HEK293 (cell line): ENCODE data around the gene MITD1.

Experiments
- KLF16 ChIP-seq: fragments of 450-650 bp; formaldehyde crosslinking; IDR thresholded peaks from 2 replicates; pipeline ENCODE4 v1.5.1; 2017; ENCODE audit warnings: missing biosample characterization, missing genetic modification characterization
- KLF8 ChIP-seq: fragments of 450-650 bp; formaldehyde crosslinking; IDR thresholded peaks from 2 replicates; pipeline ENCODE4 v1.5.1; 2016; ENCODE audit warnings: missing biosample characterization, missing genetic modification characterization
- PATZ1 ChIP-seq: fragments of 450-650 bp; formaldehyde crosslinking; IDR thresholded peaks from 2 replicates; pipeline ENCODE4 v1.5.1; 2016; ENCODE audit warnings: missing biosample characterization, missing genetic modification characterization
- REPIN1 ChIP-seq: fragments of 450-650 bp; formaldehyde crosslinking; IDR thresholded peaks from 2 replicates; pipeline ENCODE4 v1.5.1; 2017; ENCODE audit warnings: missing biosample characterization, missing genetic modification characterization, low read depth
- ZBTB17 ChIP-seq: fragments of 450-650 bp; formaldehyde crosslinking; IDR thresholded peaks from 2 replicates; pipeline ENCODE4 v1.5.1; 2016; ENCODE audit warnings: missing biosample characterization, missing genetic modification characterization
- ZBTB20 ChIP-seq: fragments of 450-650 bp; formaldehyde crosslinking; IDR thresholded peaks from 2 replicates; pipeline ENCODE4 v1.5.1; 2016; ENCODE audit warnings: missing biosample characterization, missing genetic modification characterization
- ZFP69B ChIP-seq: fragments of 450-650 bp; formaldehyde crosslinking; IDR thresholded peaks from 2 replicates; pipeline ENCODE4 v1.5.1; 2016; ENCODE audit warnings: missing biosample characterization, missing genetic modification characterization
- ZIC2 ChIP-seq: fragments of 450-650 bp; formaldehyde crosslinking; IDR thresholded peaks from 2 replicates; pipeline ENCODE4 v1.5.1; 2016; ENCODE audit warnings: missing biosample characterization, missing genetic modification characterization
- ZNF335 ChIP-seq: fragments of 450-650 bp; formaldehyde crosslinking; conservative IDR thresholded peaks from 2 replicates; pipeline ENCODE4 v1.5.1; 2016; ENCODE audit warnings: missing biosample characterization, missing genetic modification characterization
- ZNF341 ChIP-seq: fragments of 450-650 bp; formaldehyde crosslinking; IDR thresholded peaks from 2 replicates; pipeline ENCODE4; 2016; ENCODE audit warnings: low read depth, missing biosample characterization, missing genetic modification characterization
- ZNF398 ChIP-seq: fragments of 450-650 bp; formaldehyde crosslinking; IDR thresholded peaks from 2 replicates; pipeline ENCODE4 v1.5.1; 2017; ENCODE audit warnings: missing biosample characterization, missing genetic modification characterization
- ZNF624 ChIP-seq: fragments of 450-650 bp; formaldehyde crosslinking; IDR thresholded peaks from 2 replicates; pipeline ENCODE4 v1.5.1; 2017; ENCODE audit warnings: missing biosample characterization, missing genetic modification characterization
- ZNF626 ChIP-seq: fragments of 450-650 bp; sonication (Bioruptor Pico); formaldehyde crosslinking; IDR thresholded peaks from 2 replicates; pipeline ENCODE4 v1.5.1; 2018; ENCODE audit warnings: missing biosample characterization, missing genetic modification characterization, inconsistent platforms
- ZNF707 ChIP-seq: fragments of 450-650 bp; formaldehyde crosslinking; IDR thresholded peaks from 2 replicates; pipeline ENCODE4 v1.5.1; 2016; ENCODE audit warnings: missing biosample characterization, missing genetic modification characterization
- TF ChIP-seq, protein P1 (sequence below): fragments of 450-650 bp; formaldehyde crosslinking; IDR thresholded peaks from 2 replicates; pipeline ENCODE4 v1.5.1; 2016; ENCODE audit warnings: missing biosample characterization, missing genetic modification characterization
- TF ChIP-seq, protein P2 (sequence below): fragments of 450-650 bp; formaldehyde crosslinking; optimal IDR thresholded peaks from 2 replicates; pipeline ENCODE3; 2016; ENCODE audit warnings: missing biosample characterization, mild to moderate bottlenecking, missing genetic modification characterization
- TF ChIP-seq, protein P3 (sequence below): fragments of 450-650 bp; formaldehyde crosslinking; IDR thresholded peaks from 2 replicates; pipeline ENCODE4 v1.5.1; 2016; ENCODE audit warnings: missing biosample characterization, missing genetic modification characterization
- TF ChIP-seq, protein P4 (sequence below): fragments of 450-650 bp; formaldehyde crosslinking; IDR thresholded peaks from 2 replicates; pipeline ENCODE4 v1.5.1; 2016; ENCODE audit warnings: missing biosample characterization, missing genetic modification characterization

Gene MITD1

GRCh38 chr2:99141110-99142108 is 39.4 kb downstream of the MITD1 start, which contains the start of gene C2orf15 (continued):
- no peak for TF ChIP-seq ZNF624 (tag by site-specific recombination)
- TF ChIP-seq REPIN1 (tag by site-specific recombination) = no peak
- TF ChIP-seq, protein P1, sequence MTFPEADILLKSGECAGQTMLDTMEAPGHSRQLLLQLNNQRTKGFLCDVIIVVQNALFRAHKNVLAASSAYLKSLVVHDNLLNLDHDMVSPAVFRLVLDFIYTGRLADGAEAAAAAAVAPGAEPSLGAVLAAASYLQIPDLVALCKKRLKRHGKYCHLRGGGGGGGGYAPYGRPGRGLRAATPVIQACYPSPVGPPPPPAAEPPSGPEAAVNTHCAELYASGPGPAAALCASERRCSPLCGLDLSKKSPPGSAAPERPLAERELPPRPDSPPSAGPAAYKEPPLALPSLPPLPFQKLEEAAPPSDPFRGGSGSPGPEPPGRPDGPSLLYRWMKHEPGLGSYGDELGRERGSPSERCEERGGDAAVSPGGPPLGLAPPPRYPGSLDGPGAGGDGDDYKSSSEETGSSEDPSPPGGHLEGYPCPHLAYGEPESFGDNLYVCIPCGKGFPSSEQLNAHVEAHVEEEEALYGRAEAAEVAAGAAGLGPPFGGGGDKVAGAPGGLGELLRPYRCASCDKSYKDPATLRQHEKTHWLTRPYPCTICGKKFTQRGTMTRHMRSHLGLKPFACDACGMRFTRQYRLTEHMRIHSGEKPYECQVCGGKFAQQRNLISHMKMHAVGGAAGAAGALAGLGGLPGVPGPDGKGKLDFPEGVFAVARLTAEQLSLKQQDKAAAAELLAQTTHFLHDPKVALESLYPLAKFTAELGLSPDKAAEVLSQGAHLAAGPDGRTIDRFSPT (tag by site-specific recombination) = peak; percentile 91
- no peak for TF ChIP-seq ZNF626 (tag by site-specific recombination)
- peak; percentile 73 for TF ChIP-seq ZNF341
- peak; percentile 98 for TF ChIP-seq PATZ1 (tag by site-specific recombination)
- peak; percentile 88 for TF ChIP-seq KLF8
- TF ChIP-seq, protein P2, sequence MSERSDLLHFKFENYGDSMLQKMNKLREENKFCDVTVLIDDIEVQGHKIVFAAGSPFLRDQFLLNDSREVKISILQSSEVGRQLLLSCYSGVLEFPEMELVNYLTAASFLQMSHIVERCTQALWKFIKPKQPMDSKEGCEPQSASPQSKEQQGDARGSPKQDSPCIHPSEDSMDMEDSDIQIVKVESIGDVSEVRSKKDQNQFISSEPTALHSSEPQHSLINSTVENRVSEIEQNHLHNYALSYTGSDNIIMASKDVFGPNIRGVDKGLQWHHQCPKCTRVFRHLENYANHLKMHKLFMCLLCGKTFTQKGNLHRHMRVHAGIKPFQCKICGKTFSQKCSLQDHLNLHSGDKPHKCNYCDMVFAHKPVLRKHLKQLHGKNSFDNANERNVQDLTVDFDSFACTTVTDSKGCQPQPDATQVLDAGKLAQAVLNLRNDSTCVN = peak; percentile 88
- TF ChIP-seq ZBTB20 (tag by site-specific recombination) = peak; percentile 51
- TF ChIP-seq, protein P3, sequence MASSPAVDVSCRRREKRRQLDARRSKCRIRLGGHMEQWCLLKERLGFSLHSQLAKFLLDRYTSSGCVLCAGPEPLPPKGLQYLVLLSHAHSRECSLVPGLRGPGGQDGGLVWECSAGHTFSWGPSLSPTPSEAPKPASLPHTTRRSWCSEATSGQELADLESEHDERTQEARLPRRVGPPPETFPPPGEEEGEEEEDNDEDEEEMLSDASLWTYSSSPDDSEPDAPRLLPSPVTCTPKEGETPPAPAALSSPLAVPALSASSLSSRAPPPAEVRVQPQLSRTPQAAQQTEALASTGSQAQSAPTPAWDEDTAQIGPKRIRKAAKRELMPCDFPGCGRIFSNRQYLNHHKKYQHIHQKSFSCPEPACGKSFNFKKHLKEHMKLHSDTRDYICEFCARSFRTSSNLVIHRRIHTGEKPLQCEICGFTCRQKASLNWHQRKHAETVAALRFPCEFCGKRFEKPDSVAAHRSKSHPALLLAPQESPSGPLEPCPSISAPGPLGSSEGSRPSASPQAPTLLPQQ (tag by site-specific recombination) = peak; percentile 67; the same call in 1 of the 2 replicates
- TF ChIP-seq KLF16 (tag by site-specific recombination) = peak; percentile 4; the same call in 1 of the 2 replicates
- TF ChIP-seq ZBTB17 (tag by site-specific recombination) = peak; percentile 52
- TF ChIP-seq ZIC2 (tag by site-specific recombination) = 0 out of 2 replicates have a peak, but pooled peaks have one; percentile 31
- TF ChIP-seq ZNF707 = no peak
- TF ChIP-seq, protein P4, sequence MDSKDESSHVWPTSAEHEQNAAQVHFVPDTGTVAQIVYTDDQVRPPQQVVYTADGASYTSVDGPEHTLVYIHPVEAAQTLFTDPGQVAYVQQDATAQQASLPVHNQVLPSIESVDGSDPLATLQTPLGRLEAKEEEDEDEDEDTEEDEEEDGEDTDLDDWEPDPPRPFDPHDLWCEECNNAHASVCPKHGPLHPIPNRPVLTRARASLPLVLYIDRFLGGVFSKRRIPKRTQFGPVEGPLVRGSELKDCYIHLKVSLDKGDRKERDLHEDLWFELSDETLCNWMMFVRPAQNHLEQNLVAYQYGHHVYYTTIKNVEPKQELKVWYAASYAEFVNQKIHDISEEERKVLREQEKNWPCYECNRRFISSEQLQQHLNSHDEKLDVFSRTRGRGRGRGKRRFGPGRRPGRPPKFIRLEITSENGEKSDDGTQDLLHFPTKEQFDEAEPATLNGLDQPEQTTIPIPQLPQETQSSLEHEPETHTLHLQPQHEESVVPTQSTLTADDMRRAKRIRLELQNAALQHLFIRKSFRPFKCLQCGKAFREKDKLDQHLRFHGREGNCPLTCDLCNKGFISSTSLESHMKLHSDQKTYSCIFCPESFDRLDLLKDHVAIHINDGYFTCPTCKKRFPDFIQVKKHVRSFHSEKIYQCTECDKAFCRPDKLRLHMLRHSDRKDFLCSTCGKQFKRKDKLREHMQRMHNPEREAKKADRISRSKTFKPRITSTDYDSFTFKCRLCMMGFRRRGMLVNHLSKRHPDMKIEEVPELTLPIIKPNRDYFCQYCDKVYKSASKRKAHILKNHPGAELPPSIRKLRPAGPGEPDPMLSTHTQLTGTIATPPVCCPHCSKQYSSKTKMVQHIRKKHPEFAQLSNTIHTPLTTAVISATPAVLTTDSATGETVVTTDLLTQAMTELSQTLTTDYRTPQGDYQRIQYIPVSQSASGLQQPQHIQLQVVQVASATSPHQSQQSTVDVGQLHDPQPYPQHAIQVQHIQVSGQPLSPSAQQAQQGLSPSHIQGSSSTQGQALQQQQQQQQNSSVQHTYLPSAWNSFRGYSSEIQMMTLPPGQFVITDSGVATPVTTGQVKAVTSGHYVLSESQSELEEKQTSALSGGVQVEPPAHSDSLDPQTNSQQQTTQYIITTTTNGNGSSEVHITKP (tag by site-specific recombination) = peak; percentile 79; the same call in 1 of the 2 replicates
- TF ChIP-seq ZNF398 (tag by site-specific recombination) = peak; percentile 32; the same call in 1 of the 2 replicates
- TF ChIP-seq ZNF335 = peak; percentile 46
- TF ChIP-seq ZFP69B (tag by site-specific recombination) = 0 out of 2 replicates have a peak, but pooled peaks have one; percentile 30
